Measurements from ENCODE around the gene ENHO.
"Not testable (repeated sequence)": the region's sequence is repeated elsewhere in the genome, so short reads cannot be mapped to it uniquely, and the experiment has no call there.

ENHO gene

GRCh38 chr9:34505370-34506120 lies 17.2 kb downstream of the ENHO start:
- DNase-seq, result no peak

GRCh38 chr9:34503406-34503805 lies 19.4 kb downstream of the ENHO start:
- no peak for DNase-seq

- DNase-seq, result no peak
Measured at GRCh38 chr9:34502891-34503290, 19.9 kb downstream of the ENHO start.

- no peak for DNase-seq
Measured at GRCh38 chr9:34502471-34502870, 20.3 kb downstream of the ENHO start.

GRCh38 chr9:34501889-34502425 lies 20.8 kb downstream of the ENHO start:
- no peak for DNase-seq

GRCh38 chr9:34501372-34501771 lies 21.4 kb downstream of the ENHO start:
- DNase-seq, result no peak

GRCh38 chr9:34500623-34501267 lies 22.0 kb downstream of the ENHO start:
- DNase-seq, result peak; percentile 38 to 48

- no peak for DNase-seq
Measured at GRCh38 chr9:34499076-34499475, 23.7 kb downstream of the ENHO start.

GRCh38 chr9:34498553-34498952 lies 24.2 kb downstream of the ENHO start:
- no peak for DNase-seq

- no peak for DNase-seq
Measured at GRCh38 chr9:34496149-34496712, 26.6 kb downstream of the ENHO start.

GRCh38 chr9:34493972-34494535 lies 28.7 kb downstream of the ENHO start:
- peak; percentile 19 to 32 for DNase-seq

GRCh38 chr9:34492051-34492450 lies 30.7 kb downstream of the ENHO start:
- DNase-seq, result peak in 1 of 2 experiments; percentile 5

- DNase-seq, result no peak
Measured at GRCh38 chr9:34491596-34491995, 31.2 kb downstream of the ENHO start.

- DNase-seq, result no peak
Measured at GRCh38 chr9:34490760-34491159, 32.0 kb downstream of the ENHO start.

GRCh38 chr9:34490360-34490759 lies 32.4 kb downstream of the ENHO start:
- DNase-seq, result no peak

- DNase-seq, result no peak
Measured at GRCh38 chr9:34486572-34486971, 36.2 kb downstream of the ENHO start.

- DNase-seq, result no peak
Measured at GRCh38 chr9:34485822-34486221, 37.0 kb downstream of the ENHO start.

- no peak for DNase-seq
Measured at GRCh38 chr9:34484678-34485077, 38.1 kb downstream of the ENHO start.

- DNase-seq, result not testable (repeated sequence)
Measured at GRCh38 chr9:34482746-34483145, 40.0 kb downstream of the ENHO start.

- DNase-seq, result not testable (repeated sequence)
Measured at GRCh38 chr9:34481620-34482019, 41.2 kb downstream of the ENHO start.

GRCh38 chr9:34479431-34479866 lies 43.3 kb downstream of the ENHO start:
- DNase-seq, result no peak

GRCh38 chr9:34477541-34477940 lies 45.2 kb downstream of the ENHO start:
- DNase-seq, result no peak

GRCh38 chr9:34475097-34475496 lies 47.7 kb downstream of the ENHO start:
- no peak for DNase-seq

Data from Kasumi-1 (cell line).